Measurements from ENCODE around the gene KIAA0825.

KIAA0825 gene

DNA sequence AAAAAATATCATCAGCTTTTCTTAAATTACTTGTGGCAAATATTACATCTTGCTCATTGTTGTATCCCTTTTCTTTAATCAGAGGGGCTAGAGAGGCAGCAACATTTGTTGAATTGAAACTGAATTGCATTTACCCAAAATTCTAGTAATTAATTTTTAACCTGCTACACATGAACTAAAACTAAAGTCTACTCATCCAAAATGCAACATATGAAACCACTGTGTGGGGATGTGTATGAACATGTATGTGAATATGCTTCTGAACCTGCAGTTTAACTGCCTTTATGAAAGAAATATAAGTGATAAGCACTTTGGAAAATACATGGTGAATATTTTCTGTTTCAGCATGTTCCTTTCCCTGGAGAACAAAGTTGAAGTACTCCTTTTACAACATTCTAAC is 158.5 kb downstream of the KIAA0825 start:
- Histone ChIP-seq H3K79me2 (ENCODE audit: low read length) (no peaks in the 10 kb centered on the region), H2AFZ (ENCODE audit: low read depth, low read length) (no peak overlapping the region)

DNA sequence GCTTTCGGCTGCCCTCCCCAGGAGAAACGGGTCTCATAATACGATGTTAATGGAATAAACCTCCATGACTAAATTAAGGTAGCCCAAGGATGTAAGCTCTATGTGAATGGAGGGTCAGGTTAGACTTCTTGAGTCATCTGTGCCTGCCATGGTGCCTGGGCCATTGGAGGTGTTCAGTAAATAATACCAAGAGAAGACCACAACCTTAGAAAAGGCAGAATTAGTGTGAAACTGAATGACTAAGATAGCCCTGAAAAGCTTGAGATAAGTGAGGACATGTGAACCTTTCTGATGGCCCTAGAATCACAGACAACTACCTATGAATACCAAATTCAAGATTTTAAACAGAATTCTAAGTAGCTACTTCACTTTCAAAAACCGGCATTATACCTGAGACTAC is 160.6 kb downstream of the KIAA0825 start:
- H2AFZ ChIP-seq (ENCODE audit: low read depth, low read length): no peak overlapping the region
- no peaks in the 10 kb centered on the region for H4K20me1 ChIP-seq (ENCODE audit: insufficient read depth, low read length)
- TF ChIP-seq, protein P1, sequence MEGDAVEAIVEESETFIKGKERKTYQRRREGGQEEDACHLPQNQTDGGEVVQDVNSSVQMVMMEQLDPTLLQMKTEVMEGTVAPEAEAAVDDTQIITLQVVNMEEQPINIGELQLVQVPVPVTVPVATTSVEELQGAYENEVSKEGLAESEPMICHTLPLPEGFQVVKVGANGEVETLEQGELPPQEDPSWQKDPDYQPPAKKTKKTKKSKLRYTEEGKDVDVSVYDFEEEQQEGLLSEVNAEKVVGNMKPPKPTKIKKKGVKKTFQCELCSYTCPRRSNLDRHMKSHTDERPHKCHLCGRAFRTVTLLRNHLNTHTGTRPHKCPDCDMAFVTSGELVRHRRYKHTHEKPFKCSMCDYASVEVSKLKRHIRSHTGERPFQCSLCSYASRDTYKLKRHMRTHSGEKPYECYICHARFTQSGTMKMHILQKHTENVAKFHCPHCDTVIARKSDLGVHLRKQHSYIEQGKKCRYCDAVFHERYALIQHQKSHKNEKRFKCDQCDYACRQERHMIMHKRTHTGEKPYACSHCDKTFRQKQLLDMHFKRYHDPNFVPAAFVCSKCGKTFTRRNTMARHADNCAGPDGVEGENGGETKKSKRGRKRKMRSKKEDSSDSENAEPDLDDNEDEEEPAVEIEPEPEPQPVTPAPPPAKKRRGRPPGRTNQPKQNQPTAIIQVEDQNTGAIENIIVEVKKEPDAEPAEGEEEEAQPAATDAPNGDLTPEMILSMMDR (IDR thresholded peaks at IDR 0.05; ENCODE audit: low read depth, low read length): no peak
- no peak for TF ChIP-seq EZH2phosphoT487 (IDR thresholded peaks at IDR 0.05; ENCODE audit: low read depth)

More for the DNA sequence above, 158.5 kb downstream of the KIAA0825 start:
- H3K4me2 ChIP-seq (ENCODE audit: low read length): no peak overlapping the region
- H3K9me3 ChIP-seq (ENCODE audit: insufficient read depth, low read length): no peaks in the 10 kb centered on the region
- H3K4me3 ChIP-seq (ENCODE audit: low read length): no peak overlapping the region
- no peak overlapping the region for H3K9ac ChIP-seq (ENCODE audit: low read length)
- TF ChIP-seq EZH2phosphoT487 (IDR thresholded peaks at IDR 0.05; ENCODE audit: low read depth): no peak
- TF ChIP-seq, protein P1 (IDR thresholded peaks at IDR 0.05; ENCODE audit: low read depth, low read length): no peak
- no peaks in the 10 kb centered on the region for H4K20me1 ChIP-seq (ENCODE audit: insufficient read depth, low read length)
- no peaks in the 10 kb centered on the region for H3K27me3 ChIP-seq (ENCODE audit: low read depth, low read length)
- no peak overlapping the region for H3K27ac ChIP-seq (ENCODE audit: low read length)
- no peaks in the 10 kb centered on the region for H3K36me3 ChIP-seq (replicated peaks; ENCODE audit: low read depth, low read length)
- peaks cover 4% of the 10 kb centered on the region for H3K4me1 ChIP-seq (ENCODE audit: low read length)

DNA sequence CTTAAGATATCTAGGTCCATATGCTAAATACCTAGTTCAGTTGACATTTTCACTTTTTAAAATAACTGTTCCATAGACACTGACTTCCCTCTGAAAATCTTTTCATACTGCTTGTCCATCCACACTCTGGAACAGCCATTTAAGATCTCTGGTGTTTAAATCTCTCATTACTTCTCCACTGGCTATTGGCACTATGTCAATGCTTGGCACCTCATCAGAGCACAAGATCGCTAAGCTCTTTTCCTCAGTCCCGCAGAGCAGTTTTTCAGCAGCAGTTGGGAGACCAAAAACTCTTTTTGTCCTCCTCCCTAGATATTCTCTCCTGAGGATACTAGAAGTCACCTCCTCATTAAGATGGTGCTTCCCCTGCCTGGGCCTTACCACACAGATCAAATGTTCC is 172.7 kb downstream of the KIAA0825 start:
- Histone ChIP-seq H3K9ac (ENCODE audit: low read length) (no peak overlapping the region), H3K4me3 (ENCODE audit: low read length) (no peak overlapping the region), H3K4me2 (ENCODE audit: low read length) (no peak overlapping the region), H3K9me3 (ENCODE audit: insufficient read depth, low read length) (no peaks in the 10 kb centered on the region), H3K79me2 (ENCODE audit: low read length) (no peaks in the 10 kb centered on the region), H4K20me1 (ENCODE audit: insufficient read depth, low read length) (no peaks in the 10 kb centered on the region), H3K27ac (ENCODE audit: low read length) (no peak overlapping the region), H3K4me1 (ENCODE audit: low read length) (no peaks in the 10 kb centered on the region), H2AFZ (ENCODE audit: low read depth, low read length) (no peak overlapping the region), H3K27me3 (ENCODE audit: low read depth, low read length) (no peaks in the 10 kb centered on the region), H3K36me3 (replicated peaks; ENCODE audit: low read depth, low read length) (no peaks in the 10 kb centered on the region)
- TF ChIP-seq EZH2phosphoT487 (IDR thresholded peaks at IDR 0.05; ENCODE audit: low read depth): no peak

More for the DNA sequence above, 160.6 kb downstream of the KIAA0825 start:
- Histone ChIP-seq H3K4me1 (ENCODE audit: low read length) (peaks cover 4% of the 10 kb centered on the region), H3K79me2 (ENCODE audit: low read length) (no peaks in the 10 kb centered on the region), H3K27ac (ENCODE audit: low read length) (no peak overlapping the region), H3K4me3 (ENCODE audit: low read length) (no peak overlapping the region), H3K9me3 (ENCODE audit: insufficient read depth, low read length) (no peaks in the 10 kb centered on the region), H3K27me3 (ENCODE audit: low read depth, low read length) (no peaks in the 10 kb centered on the region), H3K36me3 (replicated peaks; ENCODE audit: low read depth, low read length) (no peaks in the 10 kb centered on the region), H3K9ac (ENCODE audit: low read length) (no peak overlapping the region), H3K4me2 (ENCODE audit: low read length) (no peak overlapping the region)

DNA sequence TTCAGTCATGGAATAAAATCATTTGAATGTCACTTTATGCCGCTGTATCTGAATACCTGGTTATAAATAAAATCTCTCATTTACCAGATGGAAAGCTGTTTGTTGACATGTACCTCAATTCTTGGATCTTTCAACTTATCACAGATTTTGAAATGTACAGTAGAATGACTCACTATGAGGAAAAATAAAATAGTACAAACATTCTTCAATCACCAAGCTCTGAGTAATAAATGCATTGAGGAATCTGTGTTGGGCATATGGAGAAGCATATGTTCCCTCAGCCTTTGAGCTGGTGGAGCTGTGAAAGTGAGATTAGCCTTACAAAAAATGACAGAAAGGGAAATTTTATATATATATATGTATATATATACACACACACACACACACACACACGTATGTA is 175.4 kb downstream of the KIAA0825 start:
- Histone ChIP-seq H3K9me3 (ENCODE audit: insufficient read depth, low read length) (no peaks in the 10 kb centered on the region), H3K4me3 (ENCODE audit: low read length) (no peak overlapping the region), H3K27me3 (ENCODE audit: low read depth, low read length) (no peaks in the 10 kb centered on the region), H2AFZ (ENCODE audit: low read depth, low read length) (no peak overlapping the region), H3K36me3 (replicated peaks; ENCODE audit: low read depth, low read length) (no peaks in the 10 kb centered on the region), H3K4me2 (ENCODE audit: low read length) (no peak overlapping the region), H3K9ac (ENCODE audit: low read length) (no peak overlapping the region), H3K27ac (ENCODE audit: low read length) (no peak overlapping the region), H3K79me2 (ENCODE audit: low read length) (no peaks in the 10 kb centered on the region), H3K4me1 (ENCODE audit: low read length) (no peaks in the 10 kb centered on the region), H4K20me1 (ENCODE audit: insufficient read depth, low read length) (no peaks in the 10 kb centered on the region)
- TF ChIP-seq EZH2phosphoT487 (IDR thresholded peaks at IDR 0.05; ENCODE audit: low read depth): no peak
- TF ChIP-seq, protein P1 (IDR thresholded peaks at IDR 0.05; ENCODE audit: low read depth, low read length): no peak

DNA sequence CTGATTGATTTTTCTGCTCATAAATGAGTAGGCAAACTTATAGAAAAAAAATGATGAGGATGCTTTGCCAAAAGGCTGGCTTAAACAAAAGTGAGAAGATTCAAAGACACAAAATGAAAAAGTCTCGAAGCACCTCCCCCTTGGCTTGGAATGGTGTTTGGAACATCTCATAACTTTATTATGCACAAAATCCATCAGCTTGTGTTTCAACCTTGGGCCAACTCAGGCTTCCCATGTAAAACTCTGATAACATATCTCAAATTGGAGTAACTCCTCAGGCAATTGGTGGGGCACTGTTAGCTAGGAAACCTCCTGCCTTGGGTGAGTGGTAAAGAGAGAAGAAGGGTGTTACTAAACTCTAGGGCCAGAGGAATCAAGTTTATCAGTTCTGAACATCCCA is 176.3 kb downstream of the KIAA0825 start:
- H3K79me2 ChIP-seq (ENCODE audit: low read length): no peaks in the 10 kb centered on the region
- no peaks in the 10 kb centered on the region for H3K36me3 ChIP-seq (replicated peaks; ENCODE audit: low read depth, low read length)
- no peak overlapping the region for H3K4me2 ChIP-seq (ENCODE audit: low read length)
- H3K9ac ChIP-seq (ENCODE audit: low read length): no peak overlapping the region
- no peak overlapping the region for H3K27ac ChIP-seq (ENCODE audit: low read length)
- no peak for TF ChIP-seq EZH2phosphoT487 (IDR thresholded peaks at IDR 0.05; ENCODE audit: low read depth)
- TF ChIP-seq, protein P1 (IDR thresholded peaks at IDR 0.05; ENCODE audit: low read depth, low read length): no peak
- H2AFZ ChIP-seq (ENCODE audit: low read depth, low read length): no peak overlapping the region
- no peaks in the 10 kb centered on the region for H4K20me1 ChIP-seq (ENCODE audit: insufficient read depth, low read length)
- H3K27me3 ChIP-seq (ENCODE audit: low read depth, low read length): no peaks in the 10 kb centered on the region
- no peaks in the 10 kb centered on the region for H3K4me1 ChIP-seq (ENCODE audit: low read length)
- no peak overlapping the region for H3K4me3 ChIP-seq (ENCODE audit: low read length)
- no peaks in the 10 kb centered on the region for H3K9me3 ChIP-seq (ENCODE audit: insufficient read depth, low read length)
